GM23338 (cell line): ENCODE measurements around the gene SFR1.

ENCODE experiments used
- CREB1 ChIP-seq: fragments of 250-450 bp; sonication (Bioruptor Pico); IDR thresholded peaks from 2 replicates; pipeline ENCODE4 v1.5.0; 2020; ENCODE audit warnings: low read depth, mild to moderate bottlenecking, moderate library complexity
- EZH2phosphoT487 ChIP-seq: fragments of 200-600 bp; sonication (generic); IDR thresholded peaks from one replicate; pipeline ENCODE4 v1.8.1; 2018; ENCODE audit warnings: antibody characterized with exemption; ENCODE audit not compliant: unreplicated experiment
- TF ChIP-seq, protein P1 (sequence below), 2 experiments: fragments of 200-600 bp in 1 of 2; sonication (generic) in 1 of 2; conservative IDR thresholded peaks; 2 replicates each; pipeline versions ENCODE4 v1.5.1 to v1.6.1; 2016 to 2017; ENCODE audit warnings: antibody characterized with exemption in 2 of 2, low read depth in 2 of 2, mild to moderate bottlenecking in 2 of 2, moderate library complexity in 1 of 2

DNA sequence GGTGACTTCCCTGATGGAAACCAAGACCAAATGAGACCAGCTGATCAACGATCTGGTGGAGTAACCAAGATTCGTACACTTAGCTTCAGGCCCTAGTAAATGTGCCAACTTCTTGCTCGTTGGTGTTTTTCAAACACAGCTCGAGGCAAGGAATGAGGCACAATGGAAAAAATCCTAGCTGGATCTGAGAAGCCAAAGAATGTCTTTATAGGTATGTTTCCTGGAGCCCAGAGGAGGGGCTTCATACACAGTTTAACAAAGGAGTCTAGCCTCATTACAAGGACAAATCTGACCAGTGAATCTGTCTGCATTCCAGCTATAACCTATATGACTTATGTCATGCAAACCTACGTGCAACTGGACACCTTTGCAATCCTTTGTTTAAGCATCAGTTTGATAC, 40.0 kb upstream of the SFR1 start:
- TF ChIP-seq CREB1 (CRISPR knock-in tag), result no peak
- no peak for TF ChIP-seq EZH2phosphoT487
- TF ChIP-seq, protein P1, sequence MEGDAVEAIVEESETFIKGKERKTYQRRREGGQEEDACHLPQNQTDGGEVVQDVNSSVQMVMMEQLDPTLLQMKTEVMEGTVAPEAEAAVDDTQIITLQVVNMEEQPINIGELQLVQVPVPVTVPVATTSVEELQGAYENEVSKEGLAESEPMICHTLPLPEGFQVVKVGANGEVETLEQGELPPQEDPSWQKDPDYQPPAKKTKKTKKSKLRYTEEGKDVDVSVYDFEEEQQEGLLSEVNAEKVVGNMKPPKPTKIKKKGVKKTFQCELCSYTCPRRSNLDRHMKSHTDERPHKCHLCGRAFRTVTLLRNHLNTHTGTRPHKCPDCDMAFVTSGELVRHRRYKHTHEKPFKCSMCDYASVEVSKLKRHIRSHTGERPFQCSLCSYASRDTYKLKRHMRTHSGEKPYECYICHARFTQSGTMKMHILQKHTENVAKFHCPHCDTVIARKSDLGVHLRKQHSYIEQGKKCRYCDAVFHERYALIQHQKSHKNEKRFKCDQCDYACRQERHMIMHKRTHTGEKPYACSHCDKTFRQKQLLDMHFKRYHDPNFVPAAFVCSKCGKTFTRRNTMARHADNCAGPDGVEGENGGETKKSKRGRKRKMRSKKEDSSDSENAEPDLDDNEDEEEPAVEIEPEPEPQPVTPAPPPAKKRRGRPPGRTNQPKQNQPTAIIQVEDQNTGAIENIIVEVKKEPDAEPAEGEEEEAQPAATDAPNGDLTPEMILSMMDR (conservative IDR thresholded peaks at IDR 0.05; ENCODE audit: low read depth in 2 of 2), result no peak
